Measurements from ENCODE around the gene UBE2B.
"Not testable (repeated sequence)": the region's sequence is repeated elsewhere in the genome, so short reads cannot be mapped to it uniquely, and the experiment has no call there.

The UBE2B gene

GRCh38 chr5:134370871-134371833 lies at the start of gene UBE2B:
Gene UBE2B (plus strand): TSS chr5:134371569. CDS start chr5:134371596, 27 bp downstream.
- DNase-seq (ENCODE audit: low read depth in 3 of 3) = peak; percentile 94

- no peak for DNase-seq (ENCODE audit: low read depth in 3 of 3)
Observed at GRCh38 chr5:134327327-134327726, 44.0 kb upstream of the UBE2B start.

DNA sequence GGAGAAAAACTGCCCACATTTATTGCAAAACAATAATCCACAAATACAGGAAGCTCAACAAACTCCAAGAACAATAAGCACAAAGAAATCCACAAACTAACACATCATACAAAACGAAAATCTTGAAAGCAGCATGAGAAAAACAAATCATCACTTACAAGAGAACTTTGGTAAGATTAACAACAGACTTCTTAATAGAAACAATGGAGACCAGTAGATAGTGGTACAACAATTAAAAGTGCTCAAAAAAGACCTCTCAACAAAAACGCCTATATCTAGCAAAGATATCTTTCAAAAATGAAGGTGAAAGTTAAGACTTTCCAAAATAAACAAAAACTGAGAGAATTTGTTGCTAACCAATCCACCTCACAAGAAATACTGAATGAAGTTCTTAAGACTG lies 42.8 kb upstream of the UBE2B start:
- DNase-seq (ENCODE audit: low read depth in 3 of 3) = no peak

DNA sequence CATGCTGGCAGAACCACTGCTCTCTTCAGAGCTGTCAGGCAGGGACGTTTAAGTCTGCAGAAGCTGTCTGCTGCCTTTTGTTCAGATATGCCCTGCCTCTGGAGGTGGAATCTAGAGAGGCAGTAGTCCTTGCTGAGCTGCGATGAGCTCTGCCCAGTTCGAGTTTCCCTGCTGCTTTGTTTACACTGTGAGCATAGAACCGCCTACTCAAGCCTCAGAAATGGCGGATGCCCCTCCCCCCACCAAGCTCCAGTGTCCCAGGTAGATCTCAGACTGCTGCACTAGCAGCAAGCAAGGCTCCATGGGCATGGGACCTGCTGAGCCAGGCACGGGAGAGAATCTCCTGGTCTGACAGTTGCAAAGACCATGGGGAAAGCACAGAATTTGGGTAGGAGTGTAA lies 34.5 kb upstream of the UBE2B start:
- DNase-seq (ENCODE audit: low read depth in 3 of 3) = not testable (repeated sequence)

DNA sequence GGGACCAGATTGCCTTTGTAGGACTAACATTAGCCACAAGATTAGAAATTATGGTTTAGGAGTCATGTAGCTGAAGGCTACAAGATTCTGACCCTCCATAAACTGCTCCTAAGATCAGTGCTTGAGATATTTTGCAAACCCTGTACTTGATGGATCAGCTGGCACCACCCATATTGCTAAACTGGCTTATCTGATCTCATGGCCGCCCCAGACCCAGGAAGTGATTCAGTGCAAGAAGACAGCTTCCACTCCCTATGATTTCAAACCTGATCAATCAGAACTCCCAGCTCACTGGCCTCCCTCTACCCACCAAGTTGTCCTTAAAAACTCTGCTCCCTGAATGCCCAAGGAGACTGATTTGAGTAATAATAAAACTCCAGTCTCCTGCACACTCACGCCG lies 27.9 kb upstream of the UBE2B start:
- not testable (repeated sequence) for DNase-seq (ENCODE audit: low read depth in 3 of 3)

DNA sequence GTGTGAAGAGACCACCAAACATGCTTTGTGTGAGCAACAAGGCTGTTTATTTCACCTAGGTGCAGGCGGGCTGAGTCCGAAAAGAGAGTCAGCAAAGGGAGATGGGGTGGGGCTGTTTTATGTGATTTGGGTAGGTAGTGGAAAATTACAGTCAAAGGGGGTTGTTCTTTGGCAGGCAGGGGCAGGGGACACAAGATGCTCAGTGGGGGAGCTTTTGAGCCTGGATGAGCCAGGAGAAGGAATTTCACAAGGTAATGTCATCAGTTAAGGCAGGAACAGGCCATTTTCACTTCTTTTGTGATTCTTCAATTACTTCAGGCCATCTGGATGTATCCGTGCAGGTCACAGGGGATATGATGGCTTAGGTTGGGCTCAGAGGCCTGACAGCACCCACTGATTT lies 25.9 kb upstream of the UBE2B start:
- DNase-seq (ENCODE audit: low read depth in 3 of 3) = not testable (repeated sequence)

DNA sequence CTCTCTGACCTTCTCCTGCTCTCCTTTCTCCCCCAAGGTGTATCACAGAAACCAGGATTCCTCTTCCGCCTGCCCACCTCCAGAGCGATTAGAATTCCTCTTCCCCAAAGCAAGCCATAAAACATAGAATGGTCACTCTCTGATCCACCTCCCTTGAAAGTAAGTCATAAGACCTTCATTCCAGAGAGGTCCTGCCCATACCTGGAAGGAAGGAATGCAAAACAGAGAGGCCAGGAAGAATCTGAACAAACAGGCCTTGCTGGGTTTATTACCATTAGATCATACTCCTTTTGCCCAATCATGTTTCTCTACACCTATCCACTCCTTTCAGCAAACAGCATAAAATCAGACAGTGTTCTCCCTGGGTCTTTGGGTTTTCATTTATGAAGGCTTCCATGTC lies 25.4 kb upstream of the UBE2B start:
- no peak for DNase-seq (ENCODE audit: low read depth in 3 of 3)

GRCh38 chr5:134349463-134349862 lies 21.9 kb upstream of the UBE2B start:
- DNase-seq (ENCODE audit: low read depth in 3 of 3) = no peak

DNA sequence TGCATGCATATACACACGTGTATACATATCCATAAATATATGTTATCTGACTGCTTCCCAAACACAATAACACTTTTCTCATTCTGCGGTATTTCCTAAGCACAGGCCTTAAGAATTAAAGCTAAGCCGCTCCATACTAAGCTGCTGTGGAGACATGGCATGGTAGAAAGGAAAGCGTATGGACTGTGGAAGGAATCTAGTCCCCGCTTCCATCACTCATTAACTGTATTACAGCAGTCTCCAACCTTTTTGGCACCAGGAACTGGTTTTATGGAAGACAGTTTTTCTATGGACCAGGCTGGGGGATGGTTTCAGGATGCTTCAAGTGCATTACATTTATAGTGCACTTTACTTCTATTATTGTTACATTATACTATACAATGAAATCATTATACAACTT lies 15.7 kb upstream of the UBE2B start:
- no peak for DNase-seq (ENCODE audit: low read depth in 3 of 3)

DNA sequence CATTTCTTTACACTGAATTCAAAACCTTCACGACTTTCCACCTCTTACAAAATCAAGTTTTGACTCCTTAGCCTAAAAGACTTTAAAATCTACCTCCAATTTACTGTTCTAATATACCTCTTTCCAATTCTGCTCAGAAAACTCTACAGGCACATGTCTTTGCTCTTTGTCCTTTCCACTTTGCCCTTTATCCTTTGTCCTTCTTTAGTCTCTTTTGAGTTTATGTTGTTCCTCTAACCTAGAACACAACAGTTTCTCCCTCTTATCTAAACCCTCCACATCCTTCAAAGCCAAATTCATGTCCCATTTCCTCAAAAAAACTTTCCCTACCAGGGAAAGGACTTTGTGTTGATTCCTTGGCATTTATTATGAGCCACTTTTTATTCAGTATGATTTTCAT lies 5.8 kb upstream of the UBE2B start:
- no peak for DNase-seq (ENCODE audit: low read depth in 3 of 3)

- no peak for DNase-seq (ENCODE audit: low read depth in 3 of 3)
Observed at GRCh38 chr5:134370311-134370870, 978 bp upstream of the UBE2B start.

DNA sequence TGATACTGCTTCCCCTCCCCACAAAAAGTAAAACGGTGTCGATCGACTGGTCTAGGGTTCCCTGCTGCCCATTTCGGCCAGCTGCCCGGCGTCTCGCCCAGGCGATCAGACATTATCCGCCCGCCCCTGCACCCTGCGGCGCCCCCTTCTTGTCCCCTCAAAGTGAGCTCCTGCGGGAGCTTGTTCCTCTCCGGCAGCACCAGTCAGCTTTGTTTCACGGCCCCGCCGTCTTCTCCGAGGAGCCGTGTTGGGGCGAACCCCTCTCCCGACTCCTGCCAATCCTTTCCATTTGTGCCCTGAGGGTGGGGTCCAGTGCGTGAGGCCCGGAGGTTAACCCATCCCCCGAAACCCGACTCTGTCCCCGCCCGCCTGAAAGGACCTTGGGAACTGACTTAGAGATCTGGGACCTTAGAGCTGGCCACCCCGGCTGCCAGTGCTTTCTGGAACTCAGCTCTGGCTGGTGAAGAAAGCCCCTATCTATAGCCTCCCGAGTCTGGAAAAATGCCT lies 518 bp downstream of the UBE2B start:
- peak in 1 of 3 donors; percentile 25 for DNase-seq (ENCODE audit: low read depth in 3 of 3)

DNA sequence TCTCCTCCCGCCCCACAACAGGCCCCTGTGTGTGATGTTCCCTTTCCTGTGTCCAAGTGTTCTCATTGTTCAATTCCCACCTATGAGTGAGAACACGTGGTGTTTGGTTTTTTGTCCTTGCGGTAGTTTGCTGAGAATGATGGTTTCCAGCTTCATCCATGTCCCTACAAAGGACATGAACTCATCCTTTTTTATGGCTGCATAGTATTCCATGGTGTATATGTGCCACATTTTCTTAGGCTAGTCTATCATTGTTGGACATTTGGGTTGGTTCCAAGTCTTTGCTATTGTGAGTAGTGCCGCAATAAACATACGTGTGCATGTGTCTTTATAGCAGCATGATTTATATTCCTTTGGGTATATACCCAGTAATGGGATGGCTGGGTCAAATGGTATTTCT lies 2.3 kb downstream of the UBE2B start:
- not testable (repeated sequence) for DNase-seq (ENCODE audit: low read depth in 3 of 3)

- no peak for DNase-seq (ENCODE audit: low read depth in 3 of 3)
Observed at GRCh38 chr5:134374232-134374631, 2.9 kb downstream of the UBE2B start.

DNA sequence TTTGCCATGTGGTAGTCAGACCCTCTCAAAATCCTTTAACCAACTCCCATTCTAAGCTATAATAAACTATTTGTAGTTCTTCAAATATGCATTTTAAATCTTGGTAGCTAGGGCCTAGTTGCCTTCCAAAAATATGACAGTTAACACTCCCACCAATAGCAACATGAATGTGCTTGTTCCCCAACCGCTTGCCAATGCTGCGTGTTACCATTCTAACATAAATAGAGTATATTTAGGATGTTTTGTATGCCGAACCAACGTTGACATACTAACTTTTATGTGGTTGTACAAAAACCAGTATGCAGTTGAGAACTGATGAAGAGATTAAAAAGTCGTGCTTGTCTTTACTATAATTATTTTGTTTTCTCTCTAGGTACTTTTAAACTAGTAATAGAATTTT lies 9.0 kb downstream of the UBE2B start:
- no peak for DNase-seq (ENCODE audit: low read depth in 3 of 3)

DNA sequence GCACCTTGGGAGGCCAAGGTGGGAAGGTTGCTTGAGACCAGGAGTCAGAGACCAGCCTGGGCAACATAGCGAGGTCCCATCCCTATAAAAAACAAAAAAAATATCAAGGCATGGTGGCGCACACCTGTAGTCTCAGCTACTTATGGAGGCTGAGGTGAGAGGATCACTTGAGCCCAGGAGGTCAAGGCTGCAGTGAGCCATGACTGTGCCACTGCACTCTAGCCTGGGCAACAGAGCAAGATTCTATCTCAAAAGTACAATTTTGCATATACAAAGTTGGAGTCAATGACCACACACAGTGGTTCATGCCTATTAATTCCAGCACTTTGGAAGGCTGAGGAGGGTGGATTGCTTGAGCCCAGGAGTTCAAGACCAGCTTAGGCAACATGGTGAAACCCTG lies 10.8 kb downstream of the UBE2B start:
- DNase-seq (ENCODE audit: low read depth in 3 of 3) = not testable (repeated sequence)

GRCh38 chr5:134383980-134384697 lies 12.8 kb downstream of the UBE2B start:
- no peak for DNase-seq (ENCODE audit: low read depth in 3 of 3)

GRCh38 chr5:134387443-134387842 lies 16.1 kb downstream of the UBE2B start:
- DNase-seq (ENCODE audit: low read depth in 3 of 3) = no peak

- DNase-seq (ENCODE audit: low read depth in 3 of 3) = no peak
Observed at GRCh38 chr5:134392301-134392700, 20.9 kb downstream of the UBE2B start.

GRCh38 chr5:134394932-134395331 lies 23.6 kb downstream of the UBE2B start:
- DNase-seq (ENCODE audit: low read depth in 3 of 3) = no peak

DNA sequence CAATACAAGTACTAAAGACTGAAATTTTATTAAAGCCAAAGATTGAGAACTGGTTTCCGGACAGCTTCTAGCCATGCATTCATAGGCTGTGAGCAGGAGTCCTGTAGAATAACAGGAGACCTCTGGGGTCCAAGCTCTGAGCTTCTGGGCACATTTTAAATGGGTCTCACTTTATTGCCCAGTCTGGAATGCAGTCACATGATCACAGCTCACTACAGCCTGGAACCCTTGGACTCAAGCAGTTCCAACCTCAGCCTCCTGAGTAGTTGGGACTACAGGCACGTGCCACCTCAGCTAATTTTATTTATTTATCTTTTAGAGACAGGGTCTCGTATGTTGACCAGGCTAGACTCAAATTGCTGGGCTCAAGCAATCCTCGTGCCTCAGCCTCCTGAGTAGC lies 24.9 kb downstream of the UBE2B start:
- DNase-seq (ENCODE audit: low read depth in 3 of 3) = no peak

DNA sequence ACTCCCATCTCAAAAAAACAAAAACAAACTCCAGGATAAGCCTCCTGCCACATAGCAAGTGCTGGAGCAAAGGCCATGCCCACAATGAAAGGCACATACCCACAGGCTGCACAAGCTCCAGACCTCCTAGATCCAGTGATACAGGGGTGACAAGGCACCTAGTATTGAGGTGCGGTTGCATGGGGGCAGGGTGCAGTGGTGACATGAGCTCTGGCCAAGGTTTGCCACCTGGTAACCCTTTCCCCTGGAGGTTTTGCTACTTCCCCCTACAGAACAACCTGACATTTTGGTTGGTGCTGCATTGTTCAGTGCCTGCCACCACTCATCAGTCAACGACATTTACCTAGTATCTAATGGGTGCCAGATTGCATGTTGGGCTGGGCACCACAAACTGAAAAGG lies 25.8 kb downstream of the UBE2B start:
- DNase-seq (ENCODE audit: low read depth in 3 of 3) = no peak

Data from stimulated activated CD4-positive, alpha-beta T cell treated with anti-CD3 and anti-CD28 coated beads, TNF-alpha, amount 100 ng/mL, for 48 hours (primary cell).